Brain microvascular endothelial cell (primary cell): ENCODE data around the gene BTBD16.

Experiments used
- DNase-seq: peaks from one replicate; pipeline ENCODE4 v3.0.0-alpha.2; 2020
- H3K27ac ChIP-seq: fragments of 250-450 bp; sonication (Bioruptor Pico); 2 replicates; pipeline ENCODE4 v1.5.1; 2020; ENCODE audit warnings: mild to moderate bottlenecking, moderate library complexity
- H3K27me3 ChIP-seq: fragments of 250-450 bp; sonication (Bioruptor Pico); replicated peaks from 2 replicates; pipeline ENCODE4 v1.5.1; 2020; ENCODE audit warnings: mild to moderate bottlenecking
- H3K36me3 ChIP-seq: fragments of 250-450 bp; sonication (Bioruptor Pico); replicated peaks from 2 replicates; pipeline ENCODE4 v1.5.1; 2020; ENCODE audit warnings: mild to moderate bottlenecking
- H3K4me3 ChIP-seq: 2 replicates; pipeline ENCODE4 v1.5.1; 2011; ENCODE audit warnings: low read depth, mild to moderate bottlenecking, control low read depth, low read length, moderate library complexity
- CTCF ChIP-seq: IDR thresholded peaks from 2 replicates; pipeline ENCODE4 v1.5.1; 2011; ENCODE audit warnings: low read depth, mild to moderate bottlenecking, moderate library complexity, low read length, control low read depth, inconsistent platforms; ENCODE audit errors: missing control alignments
- in situ Hi-C: cut with HindIII; loops from 2 replicates; pipeline ENCODE4 v1.10.0; 2017; ENCODE audit warnings: low sequenced_read_pairs, low pct_ligation_motif_present

BTBD16 gene

GRCh38 chr10:122326385-122326784 is 55.3 kb downstream of the BTBD16 start:
- no peak for TF ChIP-seq CTCF

GRCh38 chr10:122326806-122327205 is 55.7 kb downstream of the BTBD16 start:
- in situ Hi-C loops = no loop called here
- TF ChIP-seq CTCF = no peak
- H3K4me3 ChIP-seq = no peak overlapping the region
- H3K36me3 ChIP-seq = no peaks in the 10 kb centered on the region
- H3K27me3 ChIP-seq = no peaks in the 10 kb centered on the region
- no peak for DNase-seq
- no peak overlapping the region for H3K27ac ChIP-seq

More at GRCh38 chr10:122326385-122326784, 55.3 kb downstream of the BTBD16 start:
- H3K4me3 ChIP-seq = no peak overlapping the region
- in situ Hi-C loops = no loop called here
- no peaks in the 10 kb centered on the region for H3K27me3 ChIP-seq
- H3K27ac ChIP-seq = no peak overlapping the region
- no peak for DNase-seq
- H3K36me3 ChIP-seq = no peaks in the 10 kb centered on the region

- Histone ChIP-seq H3K27me3 (no peaks in the 10 kb centered on the region), H3K27ac (no peak overlapping the region), H3K36me3 (no peaks in the 10 kb centered on the region), H3K4me3 (no peak overlapping the region)
- DNase-seq = no peak
- no peak for TF ChIP-seq CTCF
- in situ Hi-C loops = no loop called here
Measured at GRCh38 chr10:122327237-122328206, 56.4 kb downstream of the BTBD16 start.

GRCh38 chr10:122328676-122329075 is 57.6 kb downstream of the BTBD16 start:
- H3K36me3 ChIP-seq = no peaks in the 10 kb centered on the region
- no peak overlapping the region for H3K27ac ChIP-seq
- H3K27me3 ChIP-seq = no peaks in the 10 kb centered on the region
- in situ Hi-C loops = no loop called here
- TF ChIP-seq CTCF = no peak
- DNase-seq = no peak
- H3K4me3 ChIP-seq = no peak overlapping the region

GRCh38 chr10:122329416-122329815 is 58.3 kb downstream of the BTBD16 start:
- no peaks in the 10 kb centered on the region for H3K36me3 ChIP-seq
- H3K27ac ChIP-seq = no peak overlapping the region
- DNase-seq = no peak
- no peak for TF ChIP-seq CTCF
- no peaks in the 10 kb centered on the region for H3K27me3 ChIP-seq
- H3K4me3 ChIP-seq = no peak overlapping the region
- in situ Hi-C loops = no loop called here

- no peak for DNase-seq
- Histone ChIP-seq H3K4me3 (no peak overlapping the region), H3K27me3 (no peaks in the 10 kb centered on the region), H3K36me3 (no peaks in the 10 kb centered on the region), H3K27ac (no peak overlapping the region)
- TF ChIP-seq CTCF = no peak
- in situ Hi-C loops = no loop called here
Measured at GRCh38 chr10:122331100-122331499, 60.0 kb downstream of the BTBD16 start.
